ENCODE results near the gene PDE4B. TPM values are rescaled to one million over a fixed set of nuclear protein-coding genes. Genes with fewer than 3 reads are reported as not detected.

The PDE4B gene
- total RNA-seq: 10.5 and 16.7 TPM in 2 replicates

GRCh38 chr1:65792669-65793358, at the start of gene PDE4B:
PDE4B (plus strand) TSS chr1:65792895.

